ENCODE data around the gene CRIP2. TPM values are rescaled to one million over a fixed set of nuclear protein-coding genes. Genes with fewer than 3 reads are reported as not detected.
A peak's percentile ranks its signal among the peaks of the same experiment; 100 is the strongest.

Gene CRIP2
- total RNA-seq, 1 donor from 2014 or later, result 43.2 TPM

DNA sequence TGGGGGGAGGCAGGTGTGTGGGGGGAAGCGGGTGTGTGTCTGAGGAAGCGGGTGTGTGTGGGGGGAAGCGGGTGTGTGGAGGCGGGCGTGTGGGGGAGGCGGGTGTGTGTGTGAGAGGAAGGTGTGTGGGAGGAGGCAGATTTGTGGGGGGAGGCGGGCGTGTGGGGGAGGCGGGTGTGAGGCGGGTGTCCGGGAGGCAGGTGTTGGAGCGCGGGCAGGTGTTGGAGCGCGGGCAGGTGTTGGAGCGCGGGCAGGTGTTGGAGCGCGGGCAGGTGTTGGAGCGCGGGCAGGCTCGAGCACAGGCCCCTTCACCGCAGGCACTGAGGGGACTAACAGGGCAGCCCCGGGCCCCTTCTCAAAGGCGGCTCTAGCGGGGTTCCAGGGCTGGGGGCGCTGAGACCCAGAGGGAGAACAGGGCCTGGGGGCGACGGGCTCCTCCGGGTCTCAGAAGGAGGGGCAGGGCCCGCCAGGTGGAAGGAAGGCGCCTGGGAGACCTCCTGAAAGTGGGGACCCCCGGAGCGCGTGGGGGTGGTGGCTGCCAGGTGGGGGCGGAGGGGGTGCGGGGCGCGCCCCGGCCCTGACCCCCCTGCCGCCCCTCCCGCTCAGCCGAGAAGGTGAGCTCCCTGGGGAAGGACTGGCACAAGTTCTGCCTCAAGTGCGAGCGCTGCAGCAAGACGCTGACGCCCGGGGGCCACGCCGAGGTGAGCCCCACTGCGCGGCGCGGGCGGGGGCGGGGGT is 3.2 kb downstream of the CRIP2 start:
- no peak for DNase-seq

GRCh38 chr14:105478398-105479251 is 4.0 kb downstream of the CRIP2 start:
- no peak for DNase-seq

- no peak for DNase-seq
Measured at GRCh38 chr14:105479431-105480158, 5.0 kb downstream of the CRIP2 start.

GRCh38 chr14:105480199-105480746 is 5.7 kb downstream of the CRIP2 start:
- DNase-seq, result no peak

- DNase-seq, result peak; percentile 89
Measured at GRCh38 chr14:105480807-105481801, 6.5 kb downstream of the CRIP2 start.

DNA sequence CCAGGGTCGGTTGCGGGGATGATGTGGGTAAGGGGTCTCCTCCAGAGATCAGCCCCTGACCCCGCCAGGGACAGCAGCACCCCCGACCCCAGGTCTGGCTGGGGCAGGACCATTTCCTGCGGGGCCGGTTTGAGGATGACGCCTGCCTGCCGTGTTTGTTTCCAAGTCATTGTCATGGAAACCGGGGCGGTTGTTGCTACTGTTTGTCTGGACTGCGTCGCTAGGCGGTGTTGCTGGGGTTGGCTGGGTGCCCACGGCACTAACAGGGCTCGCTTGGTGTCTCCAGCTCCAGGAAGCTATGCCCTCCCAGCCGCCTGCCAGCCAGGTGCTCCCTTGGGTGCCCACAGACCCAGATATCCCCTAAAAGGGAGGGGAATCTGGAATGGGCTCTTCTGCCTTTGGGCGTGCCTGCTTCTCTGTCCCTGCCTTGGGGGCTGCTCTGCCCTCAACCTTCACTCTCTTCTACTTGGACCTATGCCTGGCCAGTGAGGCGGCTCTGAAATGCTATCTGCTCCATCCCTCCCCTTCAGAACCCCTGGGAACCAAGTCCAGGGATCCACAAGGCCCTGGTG is 7.4 kb downstream of the CRIP2 start:
- peak; percentile 94 for DNase-seq

DNA sequence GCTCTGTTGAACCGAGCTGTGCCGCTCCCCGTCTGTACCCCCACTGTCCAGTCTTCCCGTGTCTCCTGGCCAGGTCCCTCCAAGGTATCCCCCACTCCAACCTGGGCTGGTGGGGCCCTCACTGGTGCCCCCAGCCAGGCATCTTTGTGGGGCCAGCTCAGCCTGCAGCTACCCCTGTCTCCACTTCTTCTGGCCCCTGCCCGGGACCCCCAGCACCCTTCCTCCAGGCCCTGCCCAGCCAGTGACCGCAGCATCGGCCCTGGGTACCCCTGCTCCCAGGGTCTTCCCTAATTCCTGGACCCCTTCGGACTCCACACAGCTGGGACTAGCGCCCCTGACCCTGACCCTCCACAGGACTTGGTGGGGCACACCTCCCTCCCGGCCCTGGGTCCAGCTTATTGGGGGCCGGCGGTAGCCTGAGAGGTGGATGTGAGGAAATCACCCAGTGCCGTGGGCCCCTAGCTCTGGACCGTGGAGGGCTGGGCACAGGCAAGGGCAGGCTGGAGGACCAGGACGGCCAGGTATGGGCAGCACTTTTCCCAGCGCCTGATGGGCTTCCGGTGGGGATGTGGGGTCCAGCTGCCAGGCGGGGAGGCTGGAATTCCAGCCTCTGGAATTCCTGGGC is 8.0 kb downstream of the CRIP2 start:
- no peak for DNase-seq

- DNase-seq, result peak; percentile 16
Measured at GRCh38 chr14:105483300-105484068, 8.9 kb downstream of the CRIP2 start.

DNA sequence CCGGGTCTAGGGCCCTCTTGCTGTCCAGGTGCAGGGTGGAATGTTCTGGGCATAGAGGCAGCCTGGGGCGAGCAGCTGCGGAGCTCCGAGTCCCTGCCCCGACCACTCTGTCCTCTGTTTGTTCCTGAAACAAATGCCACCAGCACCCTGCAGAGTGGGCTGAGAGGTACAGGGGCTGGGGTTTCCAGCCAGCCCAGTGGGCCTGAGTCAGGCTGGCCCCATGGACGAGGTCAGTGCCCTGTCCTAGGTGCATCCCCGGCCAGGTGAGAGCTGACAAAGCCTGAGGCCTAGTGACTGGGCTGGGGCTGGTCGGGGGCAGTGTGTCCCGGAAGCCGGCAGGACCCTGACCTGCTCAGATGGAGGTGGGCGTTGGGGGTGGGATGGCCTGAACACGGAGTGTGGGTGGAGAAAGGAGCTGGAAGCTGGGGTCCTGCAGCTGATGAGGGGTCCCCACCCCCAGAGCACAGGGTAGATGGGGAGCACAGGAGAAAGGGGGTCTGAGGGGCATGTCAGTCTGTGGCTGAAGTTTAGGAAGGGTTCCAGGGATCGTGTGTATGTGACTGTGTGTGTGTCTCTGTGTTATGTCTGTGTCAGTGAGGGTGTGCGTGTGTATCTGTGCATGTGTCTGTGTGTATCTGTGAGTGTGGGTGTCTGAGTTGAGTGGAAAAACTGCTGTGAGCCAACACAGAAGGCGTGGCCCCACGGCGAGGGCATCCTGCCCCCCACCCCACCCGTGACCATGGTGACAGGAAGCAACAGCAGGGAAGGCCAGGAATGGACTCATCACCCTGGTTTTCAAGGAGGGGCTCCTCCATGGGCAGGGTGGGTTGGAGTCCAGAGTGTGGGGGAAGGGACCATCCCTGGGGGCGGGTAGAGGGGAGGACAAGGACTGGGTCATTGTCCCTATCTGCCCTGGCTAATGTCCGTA is 9.7 kb downstream of the CRIP2 start:
- no peak for DNase-seq

- no peak for DNase-seq
Measured at GRCh38 chr14:105484997-105485393, 10.4 kb downstream of the CRIP2 start.

DNA sequence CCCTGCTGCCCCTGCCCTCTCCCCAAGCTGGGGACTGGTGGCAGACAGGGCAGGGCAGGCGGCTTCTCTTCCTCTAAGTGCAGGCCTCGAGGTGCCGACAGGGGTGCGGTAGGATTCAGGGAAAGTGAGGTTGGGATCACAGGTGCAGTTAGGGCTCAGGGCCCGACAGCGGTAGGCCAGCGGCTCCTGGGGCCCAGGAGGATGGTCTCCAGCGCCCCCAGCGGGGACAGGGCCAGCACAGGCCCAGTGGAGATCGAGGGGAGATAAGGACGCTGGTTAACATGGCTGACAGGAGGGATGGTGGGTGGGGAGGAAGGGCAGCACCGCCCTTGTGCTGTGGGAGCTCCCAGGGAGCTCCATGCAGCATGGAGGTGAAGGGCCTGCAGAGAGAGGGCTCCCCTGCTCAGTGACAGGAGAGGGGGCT is 11.1 kb downstream of the CRIP2 start:
- no peak for DNase-seq

DNA sequence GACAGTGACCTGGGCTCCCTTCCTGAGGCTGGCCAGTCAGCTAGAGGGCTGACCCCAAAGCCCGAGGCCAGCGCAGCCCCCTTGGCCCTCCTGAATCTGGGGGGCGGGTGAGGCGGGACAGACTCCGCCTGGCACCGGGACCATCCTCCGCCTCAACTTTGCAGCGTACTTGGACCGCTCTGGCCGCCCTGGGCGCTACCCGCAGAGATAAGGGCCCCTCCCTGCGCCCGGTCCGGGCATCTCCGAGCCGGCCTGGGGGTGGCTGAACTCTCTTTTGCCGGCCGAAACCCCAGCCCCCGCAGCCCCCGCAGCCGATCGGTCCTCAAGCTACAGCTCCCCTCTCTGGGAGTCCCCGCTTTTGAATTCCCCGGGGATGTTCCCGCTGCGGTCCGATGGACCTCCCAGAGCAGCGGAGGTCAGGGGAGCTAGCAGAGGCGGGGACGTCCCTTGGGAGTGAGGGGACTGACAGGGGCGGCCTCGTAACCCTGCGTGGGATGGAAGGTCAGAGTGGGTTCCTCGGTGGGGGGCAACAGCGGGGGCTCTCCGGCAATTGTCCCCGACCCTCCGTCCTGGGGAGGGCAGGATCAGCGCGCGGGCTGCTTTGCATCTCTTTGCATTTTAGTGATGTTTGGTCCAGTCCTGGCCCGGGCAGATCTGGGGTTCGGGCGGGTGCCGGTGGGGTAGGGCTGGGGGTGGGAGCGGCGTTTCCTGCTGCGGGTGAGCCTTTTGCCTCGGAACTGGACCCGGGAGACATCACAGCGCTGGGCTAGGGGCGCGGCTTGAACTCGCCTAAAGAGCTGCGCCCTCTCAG is 11.7 kb downstream of the CRIP2 start, which contains the start of gene CRIP1:
Gene CRIP1 (plus strand): TSS at position 724 of the 811 bp plus-strand sequence. CDS start 374 bp downstream, outside the sequence.
- DNase-seq, result no peak

GRCh38 chr14:105486974-105487448 is 12.4 kb downstream of the CRIP2 start:
- DNase-seq, result peak; percentile 40

GRCh38 chr14:105487449-105487985 is 12.9 kb downstream of the CRIP2 start:
- DNase-seq, result peak; percentile 72

DNA sequence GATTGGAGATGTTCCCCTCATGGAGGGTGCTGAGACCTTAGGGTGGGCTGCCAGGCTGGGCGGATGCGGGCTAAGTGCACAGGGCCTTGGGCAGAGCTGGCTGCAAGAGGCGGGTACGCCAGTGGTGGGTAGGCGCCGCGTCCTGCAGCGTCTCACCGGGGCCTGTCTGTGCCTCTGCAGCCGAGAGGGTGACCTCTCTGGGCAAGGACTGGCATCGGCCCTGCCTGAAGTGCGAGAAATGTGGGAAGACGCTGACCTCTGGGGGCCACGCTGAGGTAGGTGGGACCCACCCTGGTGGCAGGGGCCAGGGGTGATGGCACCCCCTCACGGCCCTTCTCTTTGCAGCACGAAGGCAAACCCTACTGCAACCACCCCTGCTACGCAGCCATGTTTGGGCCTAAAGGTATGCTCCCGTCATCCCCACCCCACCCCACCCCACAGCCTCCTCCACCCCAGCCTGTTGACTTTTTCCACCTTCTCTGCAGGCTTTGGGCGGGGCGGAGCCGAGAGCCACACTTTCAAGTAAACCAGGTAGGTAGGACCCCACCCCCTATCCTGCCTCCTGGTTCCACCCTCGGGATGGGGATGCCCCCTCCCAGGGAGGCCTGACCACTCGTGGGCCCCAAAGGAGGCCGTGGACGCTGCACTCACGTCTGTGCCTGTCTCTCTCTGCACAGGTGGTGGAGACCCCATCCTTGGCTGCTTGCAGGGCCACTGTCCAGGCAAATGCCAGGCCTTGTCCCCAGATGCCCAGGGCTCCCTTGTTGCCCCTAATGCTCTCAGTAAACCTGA is 13.6 kb downstream of the CRIP2 start:
- DNase-seq, result no peak
